ENCODE measurements around the gene TMCC3. TPM values are rescaled to one million over a fixed set of nuclear protein-coding genes. Genes with fewer than 3 reads are reported as not detected.
"Not testable (repeated sequence)": the region's sequence is repeated elsewhere in the genome, so short reads cannot be mapped to it uniquely, and the experiment has no call there.

The TMCC3 gene
- total RNA-seq, 1 donor from 2014 or later, result 5.7 TPM

- no peaks in the 10 kb centered on the region for H3K27me3 Mint-ChIP-seq (ENCODE audit: unreplicated experiment)
- peak; percentile 40 for DNase-seq
- H3K4me1 Mint-ChIP-seq (ENCODE audit: low read depth, unreplicated experiment), result no peaks in the 10 kb centered on the region
Measured at GRCh38 chr12:94603434-94604365, 46.7 kb downstream of the TMCC3 start.

GRCh38 chr12:94602024-94602423 is 48.3 kb downstream of the TMCC3 start:
- DNase-seq, result no peak
- peaks cover 5% of the 10 kb centered on the region for H3K9me3 Mint-ChIP-seq (ENCODE audit: unreplicated experiment)
- H3K36me3 Mint-ChIP-seq (ENCODE audit: unreplicated experiment), result no peaks in the 10 kb centered on the region
- no peak overlapping the region for H3K4me3 Mint-ChIP-seq (ENCODE audit: unreplicated experiment)
- no peaks in the 10 kb centered on the region for H3K27me3 Mint-ChIP-seq (ENCODE audit: unreplicated experiment)
- H3K4me1 Mint-ChIP-seq (ENCODE audit: low read depth, unreplicated experiment), result no peaks in the 10 kb centered on the region
- no peak overlapping the region for H3K27ac Mint-ChIP-seq (ENCODE audit: unreplicated experiment)
- TF ChIP-seq CTCF (IDR thresholded peaks at IDR 0.05; ENCODE audit: partially characterized antibody, unreplicated experiment), result no peak

More at GRCh38 chr12:94603434-94604365, 46.7 kb downstream of the TMCC3 start:
- Mint-ChIP-seq H3K27ac (ENCODE audit: unreplicated experiment) (no peak overlapping the region), H3K9me3 (ENCODE audit: unreplicated experiment) (peaks cover 5% of the 10 kb centered on the region), H3K4me3 (ENCODE audit: unreplicated experiment) (no peak overlapping the region), H3K36me3 (ENCODE audit: unreplicated experiment) (peaks cover 4% of the 10 kb centered on the region)
- TF ChIP-seq CTCF (IDR thresholded peaks at IDR 0.05; ENCODE audit: partially characterized antibody, unreplicated experiment), result peak; percentile 46

- not testable (repeated sequence) for H3K4me1 Mint-ChIP-seq (ENCODE audit: low read depth, unreplicated experiment); H3K9me3 Mint-ChIP-seq (ENCODE audit: unreplicated experiment); H3K27me3 Mint-ChIP-seq (ENCODE audit: unreplicated experiment); H3K27ac Mint-ChIP-seq (ENCODE audit: unreplicated experiment); DNase-seq; H3K4me3 Mint-ChIP-seq (ENCODE audit: unreplicated experiment); H3K36me3 Mint-ChIP-seq (ENCODE audit: unreplicated experiment)
Measured at GRCh38 chr12:94601307-94601706, 49.0 kb downstream of the TMCC3 start.

- H3K4me1 Mint-ChIP-seq (ENCODE audit: low read depth, unreplicated experiment), result no peaks in the 10 kb centered on the region
- no peak for TF ChIP-seq CTCF (IDR thresholded peaks at IDR 0.05; ENCODE audit: partially characterized antibody, unreplicated experiment)
- no peak overlapping the region for H3K27ac Mint-ChIP-seq (ENCODE audit: unreplicated experiment)
- no peak for DNase-seq
- no peaks in the 10 kb centered on the region for H3K27me3 Mint-ChIP-seq (ENCODE audit: unreplicated experiment)
- peaks cover 2% of the 10 kb centered on the region for H3K9me3 Mint-ChIP-seq (ENCODE audit: unreplicated experiment)
- H3K36me3 Mint-ChIP-seq (ENCODE audit: unreplicated experiment), result no peaks in the 10 kb centered on the region
- no peak overlapping the region for H3K4me3 Mint-ChIP-seq (ENCODE audit: unreplicated experiment)
Measured at GRCh38 chr12:94599189-94599588, 51.2 kb downstream of the TMCC3 start.

GRCh38 chr12:94597268-94597667 is 53.1 kb downstream of the TMCC3 start:
- TF ChIP-seq CTCF (IDR thresholded peaks at IDR 0.05; ENCODE audit: partially characterized antibody, unreplicated experiment), result no peak
- Mint-ChIP-seq H3K4me1 (ENCODE audit: low read depth, unreplicated experiment) (peaks cover 2% of the 10 kb centered on the region), H3K4me3 (ENCODE audit: unreplicated experiment) (no peak overlapping the region), H3K9me3 (ENCODE audit: unreplicated experiment) (no peaks in the 10 kb centered on the region), H3K27ac (ENCODE audit: unreplicated experiment) (no peak overlapping the region), H3K27me3 (ENCODE audit: unreplicated experiment) (no peaks in the 10 kb centered on the region), H3K36me3 (ENCODE audit: unreplicated experiment) (no peaks in the 10 kb centered on the region)
- DNase-seq, result no peak

Measured in glutamatergic neuron (in vitro differentiated cells).